ENCODE measurements around the gene A1BG.
A peak's percentile ranks its signal among the peaks of the same experiment; 100 is the strongest.
"Not testable (repeated sequence)": the region's sequence is repeated elsewhere in the genome, so short reads cannot be mapped to it uniquely, and the experiment has no call there.

Gene A1BG

GRCh38 chr19:58385891-58386575 lies 32.7 kb upstream of the A1BG start:
- no peak for DNase-seq

- no peak for DNase-seq
Observed at GRCh38 chr19:58385313-58385890, 32.1 kb upstream of the A1BG start.

DNA sequence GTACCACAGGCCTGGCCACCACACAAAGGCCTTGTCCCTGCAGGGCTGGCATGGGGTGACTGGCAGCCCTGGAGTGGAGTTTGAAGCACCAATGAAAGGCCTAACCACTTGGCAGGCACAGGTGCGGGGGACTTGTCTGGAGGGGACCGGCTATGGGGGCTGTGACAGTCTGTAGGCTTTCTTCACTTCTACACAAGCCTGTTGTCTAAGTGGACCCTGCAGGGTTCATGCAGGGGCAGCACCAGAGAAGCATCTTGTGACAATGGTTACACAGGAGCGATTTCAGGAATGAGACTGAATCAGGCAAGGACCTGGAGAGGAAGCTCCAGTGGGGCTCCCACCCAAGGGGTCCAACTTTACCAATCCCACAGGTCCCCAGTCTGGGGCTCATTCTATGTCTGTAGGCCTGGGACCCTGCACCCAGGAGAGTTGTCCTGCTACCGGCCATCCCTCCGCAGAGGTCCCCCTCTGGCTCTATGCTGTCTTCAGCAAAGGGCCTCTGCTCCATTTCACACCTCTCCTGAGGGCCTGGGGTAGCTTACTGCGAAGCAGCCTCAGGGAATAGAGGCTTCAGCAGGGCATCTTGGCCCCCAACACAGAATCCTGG lies 29.8 kb upstream of the A1BG start:
- DNase-seq: no peak

DNA sequence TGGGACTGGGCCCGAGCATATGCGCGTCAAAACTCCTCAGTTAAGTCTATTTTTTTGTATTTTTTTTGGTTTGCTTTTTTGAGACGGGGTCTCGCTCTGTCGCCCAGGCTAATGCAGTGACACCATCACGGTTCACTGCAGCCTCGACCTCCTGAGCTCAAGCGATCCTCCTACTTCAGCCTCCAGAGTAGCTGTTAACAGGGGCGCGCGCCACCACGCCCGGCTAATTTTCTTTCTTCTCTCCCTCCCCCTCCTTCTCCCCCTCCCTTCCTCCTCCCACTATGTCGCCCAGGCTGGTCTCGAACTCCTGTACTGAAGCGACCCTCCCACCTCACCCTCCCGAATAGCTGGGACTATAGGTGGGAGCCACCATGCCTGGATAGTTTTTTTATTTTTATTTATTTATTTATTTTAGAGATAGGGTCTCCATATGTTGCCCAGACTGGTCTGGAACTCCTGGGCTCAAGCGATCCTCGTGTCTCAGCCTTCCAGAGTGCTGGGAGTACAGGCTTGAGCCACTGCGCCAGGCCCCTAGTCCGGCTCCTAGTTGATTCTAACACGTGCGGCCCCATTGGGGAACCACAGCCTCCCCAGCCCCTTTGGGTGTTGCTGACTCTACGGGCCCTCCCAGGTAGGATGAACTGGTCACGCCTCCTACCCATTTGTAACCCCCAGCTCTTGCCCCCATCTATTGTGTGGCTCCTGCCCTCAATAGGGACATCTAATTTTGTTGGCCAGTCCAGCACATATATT lies 28.3 kb upstream of the A1BG start:
- DNase-seq: no peak

DNA sequence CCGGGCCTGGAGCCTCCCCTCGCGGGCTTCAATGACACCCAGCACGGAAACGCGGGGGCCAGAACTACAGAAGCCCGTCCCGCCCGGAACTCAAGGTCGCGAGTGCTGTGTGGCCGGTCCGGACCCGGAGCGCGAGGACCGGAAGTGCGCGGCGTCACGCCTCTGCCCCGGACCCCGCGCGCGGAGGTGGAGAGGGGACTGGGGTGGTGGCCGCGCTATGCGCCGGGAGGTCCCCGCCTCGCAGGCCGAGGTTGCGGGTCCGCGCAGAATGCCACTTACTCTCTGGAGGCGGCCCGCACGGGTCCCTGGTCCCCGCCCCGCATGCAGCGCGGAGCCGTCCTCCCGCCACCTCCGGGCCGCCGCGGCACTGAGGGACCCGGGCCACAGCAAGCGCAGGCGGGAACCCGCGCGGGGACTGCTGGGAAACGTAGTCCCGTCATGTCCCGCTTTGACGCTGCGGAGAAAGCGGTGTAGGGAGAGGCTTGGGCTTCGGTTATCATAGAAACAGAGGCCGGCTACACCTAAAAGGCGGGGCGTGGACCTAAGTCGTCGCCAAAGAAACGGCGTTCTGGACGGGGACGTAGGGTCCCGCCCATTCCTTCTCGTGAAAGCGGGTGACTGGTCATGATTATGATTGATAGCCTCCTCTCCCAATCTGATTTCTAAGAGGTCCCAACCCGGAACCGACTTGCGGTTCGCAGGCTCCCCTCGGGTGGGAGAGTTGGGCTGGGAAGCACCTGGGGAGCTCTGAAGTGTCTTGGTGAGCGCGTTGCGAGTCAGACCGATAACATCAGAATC lies 27.6 kb upstream of the A1BG start, which contains the start of gene ZNF837:
ZNF837 (minus strand) TSS at position 369 of the 798 bp plus-strand sequence. CDS start 11,698 bp downstream, outside the sequence.
- DNase-seq: peak; percentile 100

DNA sequence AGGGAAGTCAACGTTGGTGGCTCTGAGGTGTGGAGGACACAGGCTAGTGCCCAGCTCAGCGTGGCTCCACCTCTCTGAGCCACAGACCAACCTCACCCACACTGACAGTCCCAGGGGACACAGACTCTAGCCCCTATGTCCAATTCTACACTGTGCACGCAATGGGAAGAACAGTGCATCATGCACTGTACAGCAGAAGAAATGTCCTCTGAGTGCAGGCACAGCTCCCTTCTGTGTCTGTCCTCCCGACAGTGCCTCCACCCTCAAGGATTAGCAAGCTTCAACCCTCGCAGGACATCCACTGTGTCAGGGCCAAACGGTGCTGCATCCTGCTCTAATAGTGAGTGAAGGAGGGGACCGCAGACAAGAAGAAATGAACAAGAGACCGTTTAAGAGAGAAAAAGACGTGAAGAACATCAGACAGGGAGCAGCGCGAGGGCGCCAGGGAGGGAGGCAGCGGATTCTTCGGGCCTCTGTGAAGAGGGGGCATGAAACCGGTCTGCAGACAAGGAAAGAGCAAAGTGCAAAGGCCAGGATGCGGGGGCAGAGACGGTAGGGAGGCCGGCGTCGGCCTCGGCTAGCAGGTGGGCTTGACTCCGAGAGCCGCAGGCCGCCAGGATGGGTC lies 26.9 kb upstream of the A1BG start:
- no peak for DNase-seq

- DNase-seq: no peak
Observed at GRCh38 chr19:58379246-58379645, 26.0 kb upstream of the A1BG start.

DNA sequence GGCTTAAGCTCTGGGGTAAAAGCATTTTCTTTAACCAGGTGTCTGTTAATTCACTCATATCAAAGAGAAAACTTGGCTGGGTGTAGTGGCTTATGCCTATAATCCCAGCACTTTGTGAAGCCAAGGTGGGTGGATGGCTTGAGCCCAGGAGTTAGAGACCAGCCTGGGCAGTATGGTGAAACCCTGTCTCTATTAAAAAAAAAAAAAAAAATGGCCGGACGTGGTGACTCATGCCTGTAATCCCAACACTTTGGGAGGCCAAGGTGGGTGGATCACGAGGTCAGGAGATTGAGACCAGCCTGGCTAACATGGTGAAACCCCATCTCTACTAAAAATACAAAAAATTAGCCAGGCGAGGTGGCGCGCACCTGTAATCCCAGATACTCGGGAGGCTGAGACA lies 23.4 kb upstream of the A1BG start:
- not testable (repeated sequence) for DNase-seq

GRCh38 chr19:58374200-58374599 lies 20.9 kb upstream of the A1BG start:
- no peak for DNase-seq

DNA sequence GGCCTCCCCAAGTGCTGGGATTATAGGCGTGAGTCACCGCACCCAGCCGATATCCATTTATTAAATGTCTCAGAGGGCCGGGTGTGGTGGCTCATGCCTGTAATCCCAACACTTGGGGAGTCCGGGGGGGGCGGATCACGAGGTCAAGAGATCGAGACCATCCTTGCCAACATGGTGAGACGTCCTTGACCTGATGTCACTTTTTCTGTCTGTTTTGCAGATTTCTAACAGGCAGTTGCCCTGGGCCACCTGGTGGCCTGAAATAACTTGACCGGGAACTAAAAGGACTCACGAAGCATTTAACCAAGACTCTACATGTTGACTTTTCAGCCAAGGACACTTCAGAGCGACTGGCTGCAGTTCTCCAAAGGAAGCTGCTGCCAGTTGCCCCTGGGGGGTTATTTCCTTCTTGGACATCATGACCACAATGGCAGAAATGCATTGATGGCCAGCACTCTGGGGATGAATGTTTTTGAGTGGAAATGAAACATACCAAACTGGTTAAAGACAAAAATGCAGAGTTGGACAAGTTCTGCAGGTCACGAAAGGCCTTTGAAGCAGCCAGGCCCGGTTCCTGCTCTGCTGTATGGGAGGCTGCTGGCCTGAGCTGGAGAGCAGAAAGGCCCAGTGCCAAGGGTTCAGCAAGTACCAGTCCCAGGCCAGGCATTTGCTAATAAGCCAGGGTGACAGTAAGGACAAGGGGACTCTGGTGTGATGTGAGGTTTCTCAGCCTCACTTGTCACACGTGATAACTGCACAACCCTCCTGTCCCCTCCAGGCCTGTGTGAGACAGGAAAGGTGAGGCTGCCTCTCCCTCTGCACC lies 19.2 kb upstream of the A1BG start:
- DNase-seq: no peak

GRCh38 chr19:58368561-58369360 lies 15.5 kb upstream of the A1BG start:
- DNase-seq: no peak

GRCh38 chr19:58367698-58368454 lies 14.6 kb upstream of the A1BG start:
- no peak for DNase-seq

GRCh38 chr19:58366585-58367430 lies 13.5 kb upstream of the A1BG start:
- no peak for DNase-seq

- no peak for DNase-seq
Observed at GRCh38 chr19:58364146-58364545, 10.9 kb upstream of the A1BG start.

- DNase-seq: peak; percentile 98
Observed at GRCh38 chr19:58362272-58362994, 9.1 kb upstream of the A1BG start, which contains the start of gene ZNF497. ZNF497 (minus strand) TSS chr19:58362751; CDS start chr19:58357635, 5,116 bp downstream.

- no peak for DNase-seq
Observed at GRCh38 chr19:58361900-58362271, 8.6 kb upstream of the A1BG start.

GRCh38 chr19:58357481-58358145 lies 4.3 kb upstream of the A1BG start:
- no peak for DNase-seq
